HG03159 (cell line): ENCODE results near the gene CRACR2A.

Experiments
- ATAC-seq: cut with Tn5 transposase; IDR thresholded peaks from one replicate; pipeline ENCODE4 v1.9.1; 2021; ENCODE audit warnings: mild to moderate bottlenecking, moderate library complexity; ENCODE audit not compliant: unreplicated experiment

Gene CRACR2A

GRCh38 chr12:3622822-3623690 is 129.9 kb downstream of the CRACR2A start:
- ATAC-seq = no peak

DNA sequence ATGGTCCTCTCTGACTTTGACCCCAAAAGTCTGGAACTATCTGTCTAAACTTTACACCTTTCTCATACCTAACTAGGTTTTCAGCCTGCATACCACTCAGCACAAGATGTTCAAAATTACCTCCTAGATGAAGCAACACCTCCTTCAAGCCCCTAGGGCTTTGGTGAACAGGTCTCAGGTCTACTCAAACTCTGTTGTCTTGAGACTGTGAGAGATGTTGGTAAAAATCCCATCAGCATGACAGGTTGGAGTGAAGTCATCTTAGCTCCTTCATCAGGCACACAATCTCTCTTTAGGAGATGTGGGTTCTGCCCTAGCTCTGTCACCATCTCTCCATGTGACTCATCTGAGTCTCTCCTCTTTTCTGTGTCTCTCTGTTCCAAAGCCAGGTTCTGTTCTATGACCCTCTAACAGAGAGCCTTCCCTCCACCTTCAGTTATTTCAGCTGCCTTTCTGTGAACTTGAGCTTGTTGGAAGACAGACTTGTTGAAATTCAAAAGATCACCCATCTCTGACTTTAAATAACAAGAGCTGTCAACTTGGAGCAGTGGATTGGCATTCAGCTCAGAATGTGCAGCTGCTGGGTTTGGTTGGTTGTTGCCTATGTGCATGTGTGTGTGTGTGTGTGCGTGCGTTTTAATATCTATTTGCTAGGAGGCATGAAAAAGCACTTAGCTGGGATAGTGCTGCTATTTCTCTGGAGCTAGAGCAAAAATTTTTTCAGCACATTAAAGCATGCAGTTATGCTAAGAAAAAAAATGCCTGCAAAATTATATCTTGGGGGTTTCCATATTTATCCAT is 130.7 kb downstream of the CRACR2A start:
- ATAC-seq = no peak

DNA sequence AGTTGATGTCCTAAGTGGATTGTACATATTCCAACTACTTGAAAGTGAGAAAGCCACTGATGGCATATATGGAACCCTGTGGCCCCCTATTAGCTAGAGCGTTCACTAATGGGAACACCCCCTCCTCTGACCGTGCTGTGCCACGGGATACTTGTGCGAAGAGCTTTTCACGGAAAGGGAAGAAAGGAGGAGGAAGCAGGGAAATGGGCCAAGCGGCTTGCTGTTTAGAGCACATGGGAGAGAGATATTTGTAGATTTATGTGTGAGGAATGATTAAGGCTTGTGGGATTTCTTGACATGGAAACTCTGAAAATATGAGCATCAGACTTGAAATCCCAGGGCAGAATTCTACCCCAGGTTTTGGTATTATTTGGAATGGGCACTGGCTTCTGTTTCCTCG is 132.1 kb downstream of the CRACR2A start:
- no peak for ATAC-seq

DNA sequence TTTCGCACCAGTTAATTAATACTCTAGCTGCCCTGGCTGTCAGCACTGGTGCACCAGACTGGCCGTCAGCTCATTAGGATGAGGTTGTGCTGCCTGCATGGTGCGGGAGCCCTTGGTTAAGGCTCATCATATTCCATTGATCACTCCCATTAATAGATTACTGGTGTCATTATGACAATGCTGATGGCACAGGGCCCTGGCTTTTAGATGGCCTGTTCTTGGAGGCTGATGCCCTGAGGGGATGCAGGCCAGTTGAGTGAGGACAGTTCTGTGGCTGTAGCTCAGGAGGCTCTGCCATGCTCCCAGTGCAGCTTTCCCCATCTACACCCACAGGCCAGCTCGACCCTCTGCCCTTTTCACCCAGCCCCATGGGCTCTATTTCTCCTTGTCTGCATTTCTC is 135.3 kb downstream of the CRACR2A start:
- no peak for ATAC-seq

DNA sequence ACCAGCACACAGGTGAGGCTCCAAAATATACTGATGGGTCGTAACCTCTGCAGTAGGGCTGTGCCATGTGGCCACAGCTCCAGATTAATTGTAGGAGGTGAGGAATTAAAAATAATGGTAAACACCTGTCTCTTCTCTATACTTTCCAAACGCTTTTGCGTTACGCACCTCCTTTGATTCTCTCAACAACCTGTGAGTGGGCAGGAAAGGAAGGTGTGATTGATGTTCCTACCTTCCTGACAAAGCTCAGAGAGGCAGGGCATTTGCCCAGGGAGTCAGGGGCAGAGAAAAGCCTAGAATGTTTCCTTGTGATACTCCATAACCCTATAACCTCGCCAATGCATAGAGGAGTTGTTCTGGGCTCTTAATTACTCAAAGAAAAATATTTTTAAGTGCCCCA is 137.0 kb downstream of the CRACR2A start:
- no peak for ATAC-seq

GRCh38 chr12:3614806-3615466 is 138.0 kb downstream of the CRACR2A start:
- no peak for ATAC-seq

- ATAC-seq = no peak
Measured at GRCh38 chr12:3613641-3614395, 139.1 kb downstream of the CRACR2A start.

- no peak for ATAC-seq
Measured at GRCh38 chr12:3611860-3612703, 140.8 kb downstream of the CRACR2A start.

DNA sequence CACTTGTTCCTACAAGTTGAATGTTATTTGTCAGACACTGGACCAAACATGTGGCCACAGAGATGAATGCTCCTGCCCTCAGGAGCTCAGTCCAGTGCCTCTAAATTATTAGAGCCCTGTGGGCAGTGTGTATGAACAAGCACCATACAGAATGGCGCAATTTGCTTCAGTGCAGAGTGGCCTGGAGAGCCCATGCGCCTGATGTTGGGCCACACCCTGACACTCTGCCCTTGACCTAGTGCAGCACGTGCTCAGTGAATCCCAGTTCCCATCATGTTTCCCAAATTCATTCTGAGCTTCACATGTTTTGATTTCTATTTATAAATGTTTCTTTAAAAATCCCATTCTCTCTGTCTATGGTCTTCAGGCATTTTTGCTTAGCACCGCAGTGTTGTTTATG is 145.1 kb downstream of the CRACR2A start:
- ATAC-seq = no peak

- ATAC-seq = no peak
Measured at GRCh38 chr12:3607039-3607720, 145.7 kb downstream of the CRACR2A start.

DNA sequence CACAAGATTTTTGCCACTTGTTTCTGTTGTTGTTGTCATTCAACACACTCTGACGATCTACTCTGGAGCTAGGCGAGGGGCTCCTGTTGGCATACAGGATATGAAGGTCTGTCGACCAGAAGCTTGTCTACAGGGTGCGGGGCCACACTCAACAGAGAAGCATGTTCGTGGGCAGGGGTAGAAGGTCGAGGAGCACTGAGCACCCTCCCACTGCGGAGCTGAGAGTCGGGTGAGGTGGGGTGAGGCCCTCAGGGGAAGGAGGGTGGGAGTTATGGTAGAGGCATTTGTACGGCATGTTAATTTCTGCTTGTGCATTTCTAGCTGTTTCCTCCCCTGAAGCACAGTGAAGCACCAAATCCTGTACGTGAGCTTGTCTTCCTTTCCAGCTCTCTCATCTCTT is 146.8 kb downstream of the CRACR2A start:
- no peak for ATAC-seq

DNA sequence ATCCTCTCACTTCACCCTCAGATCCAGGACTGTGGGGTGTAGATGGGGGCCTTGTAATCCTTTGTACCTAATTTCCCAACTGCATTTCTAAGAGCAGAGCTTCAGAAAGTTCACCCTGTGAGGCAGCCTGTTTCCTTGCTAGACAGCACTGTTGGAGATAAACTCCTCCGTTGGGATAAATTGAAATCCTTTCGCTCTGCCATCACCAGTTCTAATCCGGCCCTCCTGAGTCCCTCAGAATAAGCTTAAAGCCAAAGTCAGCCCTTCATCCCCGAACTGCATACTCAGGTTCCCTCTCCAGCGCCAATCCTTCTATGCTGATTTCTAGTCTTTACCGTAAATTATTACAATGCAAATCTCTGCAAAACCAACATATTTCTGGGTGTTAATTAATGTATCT is 147.2 kb downstream of the CRACR2A start:
- ATAC-seq = no peak

GRCh38 chr12:3604748-3605586 is 147.9 kb downstream of the CRACR2A start:
- no peak for ATAC-seq

DNA sequence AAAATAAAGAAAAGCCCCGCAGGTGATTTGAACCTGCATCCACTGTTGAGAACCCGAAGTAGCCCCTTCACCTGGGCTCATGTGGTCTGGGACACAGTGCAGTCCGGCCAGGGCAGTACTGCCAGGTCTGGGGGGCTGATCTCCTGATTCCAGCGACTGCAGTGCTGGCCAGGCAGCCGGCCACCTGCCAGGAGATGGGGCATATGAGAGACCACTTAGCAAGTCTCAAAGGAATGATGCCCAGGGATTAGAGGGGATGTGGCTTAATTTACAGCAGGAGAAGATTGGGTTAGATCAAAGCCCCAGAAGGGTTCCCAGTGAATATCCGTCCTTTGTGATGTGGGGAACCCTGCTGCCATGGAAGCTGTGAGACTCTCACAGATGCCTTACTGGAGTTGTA is 148.6 kb downstream of the CRACR2A start:
- ATAC-seq = no peak

DNA sequence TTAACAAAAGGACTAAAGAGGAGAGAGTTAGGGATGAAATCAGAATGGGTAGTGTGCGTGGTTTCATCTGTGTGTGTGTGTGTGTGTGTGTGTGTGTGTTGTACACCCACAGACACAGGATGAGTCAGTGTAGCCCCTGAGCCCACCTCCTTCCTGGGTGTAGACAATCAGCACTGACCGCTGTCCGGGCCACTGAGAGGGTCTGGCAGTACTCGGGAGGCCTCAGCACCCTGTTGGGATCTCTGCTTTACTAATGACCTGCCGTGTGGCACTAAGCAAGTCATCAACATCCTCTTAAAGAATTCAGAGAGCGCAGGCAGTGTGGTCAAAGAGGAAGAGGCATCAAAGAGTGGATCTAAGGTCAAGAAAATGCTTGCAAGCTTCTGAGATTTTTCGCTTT is 149.3 kb downstream of the CRACR2A start:
- no peak for ATAC-seq

GRCh38 chr12:3602488-3602887 is 150.4 kb downstream of the CRACR2A start:
- ATAC-seq = no peak

GRCh38 chr12:3601461-3602150 is 151.3 kb downstream of the CRACR2A start:
- no peak for ATAC-seq

DNA sequence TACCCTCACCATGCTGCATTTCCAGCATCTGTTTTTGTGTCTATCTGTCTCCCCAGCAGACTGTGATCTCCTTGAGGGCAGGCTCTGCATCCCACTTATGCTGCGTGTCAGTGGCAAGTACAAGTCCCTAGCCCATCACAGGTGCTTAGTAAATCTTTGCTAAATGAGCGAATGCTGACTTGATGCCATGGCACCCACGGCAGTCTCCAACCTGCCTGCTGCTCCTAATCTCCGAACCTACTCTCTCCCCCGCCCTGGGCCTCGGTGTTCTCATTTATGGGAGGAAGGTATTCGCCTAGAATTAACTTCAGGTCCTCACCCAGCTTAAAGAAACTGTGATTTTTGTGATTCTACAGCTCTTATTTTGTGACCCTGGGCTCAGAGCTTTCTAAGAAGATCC is 152.0 kb downstream of the CRACR2A start:
- no peak for ATAC-seq
